Endodermal cell (in vitro differentiated cells): Measurements from ENCODE around the gene AOC3. TPM values are rescaled to one million over a fixed set of nuclear protein-coding genes. Genes with fewer than 3 reads are reported as not detected.

Source experiments
- DNase-seq: peaks from one replicate; pipeline ENCODE4 v3.0.0-alpha.2; 2017
- H3K27ac ChIP-seq: 2 replicates; pipeline ENCODE4 v1.5.1; 2013; ENCODE audit warnings: mild to moderate bottlenecking, low read depth, low read length, moderate library complexity
- H3K27me3 ChIP-seq: 2 replicates; pipeline ENCODE4 v1.6.1; 2013; ENCODE audit warnings: mild to moderate bottlenecking, low read length, moderate library complexity; ENCODE audit not compliant: insufficient read depth, control insufficient read depth, poor library complexity, severe bottlenecking
- H3K36me3 ChIP-seq: 2 replicates; pipeline ENCODE4 v1.7.0; 2013; ENCODE audit warnings: mild to moderate bottlenecking, low read length, moderate library complexity; ENCODE audit not compliant: control insufficient read depth, insufficient read depth
- H3K4me1 ChIP-seq: one replicate; pipeline ENCODE4 v1.7.0; 2013; ENCODE audit warnings: low read length; ENCODE audit not compliant: control insufficient read depth, insufficient read depth
- H3K4me3 ChIP-seq: 2 replicates; pipeline ENCODE4 v1.5.1; 2013; ENCODE audit warnings: mild to moderate bottlenecking, low read length, moderate library complexity
- H3K9ac ChIP-seq: 2 replicates; pipeline ENCODE4 v1.6.1; 2013; ENCODE audit warnings: mild to moderate bottlenecking, low read length, moderate library complexity; ENCODE audit not compliant: poor library complexity, severe bottlenecking; ENCODE audit errors: extremely low read depth
- H3K9me3 ChIP-seq: 2 replicates; pipeline ENCODE4 v1.6.1; 2013; ENCODE audit warnings: mild to moderate bottlenecking, low read length, moderate library complexity; ENCODE audit not compliant: control insufficient read depth
- H3K27ac Mint-ChIP-seq: 2 replicates; pipeline ENCODE4 v1.8.0; 2020; ENCODE audit warnings: mixed read lengths
- H3K27me3 Mint-ChIP-seq: 2 replicates; pipeline ENCODE4 v1.8.0; 2021; ENCODE audit warnings: mild to moderate bottlenecking, mixed read lengths; ENCODE audit not compliant: insufficient read depth
- H3K36me3 Mint-ChIP-seq: 2 replicates; pipeline ENCODE4 v1.8.0; 2020; ENCODE audit warnings: low read depth, mixed read lengths
- H3K4me1 Mint-ChIP-seq: 2 replicates; pipeline ENCODE4 v1.8.0; 2020; ENCODE audit warnings: mixed read lengths
- H3K4me3 Mint-ChIP-seq: 2 replicates; pipeline ENCODE4 v1.8.0; 2020; ENCODE audit warnings: mild to moderate bottlenecking, moderate library complexity, mixed read lengths
- H3K9me3 Mint-ChIP-seq: 2 replicates; pipeline ENCODE4 v1.8.0; 2020; ENCODE audit warnings: mild to moderate bottlenecking, mixed read lengths
- CTCF ChIP-seq: fragments of 200-600 bp; sonication (generic); conservative IDR thresholded peaks from 2 replicates; pipeline ENCODE4 v1.5.0; 2021; ENCODE audit warnings: antibody characterized with exemption, mild to moderate bottlenecking
- WGBS, 2 experiments: methylation state at CpG; one replicate each; pipeline versions ENCODE4 v1.1.5 to v1.1.7; 2013; ENCODE audit warnings: missing lambda C conversion rate in 2 of 2, mixed read lengths in 1 of 2; ENCODE audit not compliant: insufficient coverage in 1 of 2, insufficient read length in 1 of 2; 5-methylcytosine and 5-hydroxymethylcytosine counted together
- total RNA-seq, 2 donors: library from RNA; stranded (reverse); fragmentation: NEBNext Ultra II Directional in 1 of 2; extraction: Animal tissue kit (Norgen Biotek cat#: 25700) in 1 of 2; gene quantifications; 2 replicates in 1 of 2; 3 replicates in 1 of 2; pipeline ENCODE4 v1.2.1, GENCODE V29; 2021

Gene AOC3
- total RNA-seq, 2 donors from 2014 or later: 1.3 to 1.9 TPM

GRCh38 chr17:42833767-42834422 lies 17.1 kb upstream of the AOC3 start:
- 7% methylated on average over 5 to 18 of the region's 18 CpGs for WGBS, 2 experiments
- H3K4me1 ChIP-seq: no peaks in the 10 kb centered on the region
- Mint-ChIP-seq H3K4me1 (peaks cover 17% of the 10 kb centered on the region), H3K27me3 (peaks cover 5% of the 10 kb centered on the region), H3K27ac (peak overlapping the region; percentile 99), H3K9me3 (no peaks in the 10 kb centered on the region), H3K36me3 (peaks cover 34% of the 10 kb centered on the region), H3K4me3 (peak overlapping the region; percentile 94)
- peaks cover 40% of the 10 kb centered on the region for H3K36me3 ChIP-seq
- no peak for TF ChIP-seq CTCF
- peak overlapping the region; percentile 89 for H3K9ac ChIP-seq
- no peak for DNase-seq
- peaks cover 4% of the 10 kb centered on the region for H3K27me3 ChIP-seq
- no peaks in the 10 kb centered on the region for H3K9me3 ChIP-seq
- H3K27ac ChIP-seq: peak overlapping the region; percentile 71
- peak overlapping the region; percentile 94 for H3K4me3 ChIP-seq

- no peaks in the 10 kb centered on the region for H3K9me3 ChIP-seq
- no peaks in the 10 kb centered on the region for H3K4me1 ChIP-seq
- H3K4me3 Mint-ChIP-seq: no peak overlapping the region
- no peak for DNase-seq
- no peak overlapping the region for H3K9ac ChIP-seq
- H3K27ac ChIP-seq: no peak overlapping the region
- H3K9me3 Mint-ChIP-seq: no peaks in the 10 kb centered on the region
- WGBS, 2 experiments: 97 to 100% methylated on average over 2 to 6 of the region's 6 CpGs
- H3K27me3 ChIP-seq: no peaks in the 10 kb centered on the region
- H3K36me3 Mint-ChIP-seq: peaks cover 47% of the 10 kb centered on the region
- peaks cover 52% of the 10 kb centered on the region for H3K36me3 ChIP-seq
- TF ChIP-seq CTCF: no peak
- peaks cover 17% of the 10 kb centered on the region for H3K4me1 Mint-ChIP-seq
- H3K27ac Mint-ChIP-seq: no peak overlapping the region
- H3K4me3 ChIP-seq: no peak overlapping the region
- no peaks in the 10 kb centered on the region for H3K27me3 Mint-ChIP-seq
Observed at GRCh38 chr17:42835732-42836131, 15.3 kb upstream of the AOC3 start.

- H3K27ac Mint-ChIP-seq: no peak overlapping the region
- peaks cover 74% of the 10 kb centered on the region for H3K36me3 Mint-ChIP-seq
Observed at GRCh38 chr17:42841975-42842685, 8.9 kb upstream of the AOC3 start.

More at GRCh38 chr17:42841975-42842685, 8.9 kb upstream of the AOC3 start:
- Histone ChIP-seq H3K4me1 (peaks cover 3% of the 10 kb centered on the region), H3K36me3 (peaks cover 74% of the 10 kb centered on the region), H3K4me3 (no peak overlapping the region), H3K27me3 (no peaks in the 10 kb centered on the region), H3K9me3 (no peaks in the 10 kb centered on the region), H3K27ac (no peak overlapping the region), H3K9ac (no peak overlapping the region)
- 93 to 100% methylated on average over 5 to 11 of the region's 11 CpGs for WGBS, 2 experiments
- no peaks in the 10 kb centered on the region for H3K9me3 Mint-ChIP-seq
- no peaks in the 10 kb centered on the region for H3K27me3 Mint-ChIP-seq
- H3K4me1 Mint-ChIP-seq: peaks cover 16% of the 10 kb centered on the region
- no peak for TF ChIP-seq CTCF
- H3K4me3 Mint-ChIP-seq: no peak overlapping the region
- DNase-seq: no peak
